Measurements from ENCODE around the gene TUBB4A.

- TF ChIP-seq CTCF (IDR thresholded peaks at IDR 0.05): no peak
- TF ChIP-seq EZH2 (IDR thresholded peaks at IDR 0.05): no peak
Observed at GRCh38 chr19:6484831-6485230, 17.3 kb downstream of the TUBB4A start.
